ENCODE results near the gene BORCS6.

Gene BORCS6

DNA sequence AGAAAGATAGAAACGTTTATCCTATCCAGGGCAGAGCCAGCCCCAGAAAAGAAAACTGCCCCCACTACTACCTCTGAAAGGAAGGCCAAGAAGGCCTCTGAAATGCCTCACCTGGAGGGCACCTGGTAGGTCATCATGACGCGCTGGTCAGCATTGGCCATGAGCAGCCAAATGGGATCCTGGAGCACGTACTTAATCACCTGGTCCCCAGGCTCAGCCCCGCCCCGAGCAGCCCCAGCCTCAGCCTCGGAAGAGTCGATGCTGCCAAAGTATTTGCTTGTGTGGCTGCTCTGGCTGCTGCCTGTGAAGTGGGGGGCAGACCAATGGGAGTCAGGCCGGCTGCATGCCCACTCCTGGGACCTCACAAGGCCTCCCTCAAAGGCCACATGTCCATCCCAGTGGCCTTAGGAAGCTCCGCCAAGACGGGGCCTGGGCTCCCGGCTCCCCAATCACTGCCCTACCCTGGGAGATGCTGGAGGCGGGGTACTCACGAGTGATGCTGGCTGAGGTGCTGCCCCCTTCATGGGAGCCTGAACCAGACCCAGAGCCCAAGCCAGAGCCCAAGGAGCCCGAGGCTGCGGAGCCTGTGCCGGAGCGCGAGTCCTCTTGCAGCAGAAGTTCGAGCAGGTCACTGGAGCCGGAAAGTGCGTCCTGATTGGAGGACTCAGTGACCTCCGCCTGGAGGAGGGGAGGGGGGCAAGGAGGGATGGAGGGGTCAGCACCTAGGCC, 47.7 kb downstream of the BORCS6 start:
- no peak for DNase-seq (ENCODE audit: low read depth in 2 of 2)

DNA sequence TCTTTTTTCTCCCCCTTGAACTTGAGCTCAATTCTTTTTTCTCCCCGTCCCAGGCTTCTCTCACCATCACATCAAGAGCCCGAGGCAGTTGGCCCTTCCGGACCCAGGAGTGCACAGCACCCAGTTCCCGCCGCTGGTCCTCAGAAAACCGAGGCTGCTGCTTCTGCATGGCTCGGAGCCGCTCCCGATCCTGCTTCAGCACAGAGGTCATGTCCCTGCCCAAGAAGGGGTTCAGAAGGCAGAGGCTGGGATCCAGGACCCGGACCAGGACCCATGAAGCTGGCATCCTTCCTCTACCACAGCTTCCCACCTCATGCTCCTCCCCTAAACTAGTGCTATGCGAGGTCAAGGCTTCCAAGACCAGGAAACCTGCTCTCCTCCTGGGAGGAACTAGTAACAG, 48.2 kb downstream of the BORCS6 start:
- DNase-seq (ENCODE audit: low read depth in 2 of 2): no peak

DNA sequence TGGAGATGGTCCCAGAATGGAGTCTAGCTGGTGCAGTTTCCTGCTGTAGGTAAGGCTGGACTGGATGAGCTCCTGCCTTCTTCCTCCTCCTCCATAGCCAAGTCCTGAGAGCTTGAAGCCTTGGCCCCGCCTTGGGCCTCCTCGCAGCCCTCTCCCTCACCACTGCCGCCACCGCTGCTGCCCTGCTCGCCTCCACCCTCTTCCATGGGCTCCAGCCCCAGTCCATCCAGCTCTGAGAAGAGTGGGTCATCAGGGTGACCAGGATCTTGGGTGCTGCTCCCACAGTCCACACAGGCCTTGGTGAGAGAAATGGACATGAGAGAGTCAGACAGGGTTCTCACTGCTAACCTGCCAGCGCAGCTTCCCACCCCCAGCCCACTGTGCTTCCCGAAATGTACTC, 48.9 kb downstream of the BORCS6 start:
- DNase-seq (ENCODE audit: low read depth in 2 of 2): no peak

DNA sequence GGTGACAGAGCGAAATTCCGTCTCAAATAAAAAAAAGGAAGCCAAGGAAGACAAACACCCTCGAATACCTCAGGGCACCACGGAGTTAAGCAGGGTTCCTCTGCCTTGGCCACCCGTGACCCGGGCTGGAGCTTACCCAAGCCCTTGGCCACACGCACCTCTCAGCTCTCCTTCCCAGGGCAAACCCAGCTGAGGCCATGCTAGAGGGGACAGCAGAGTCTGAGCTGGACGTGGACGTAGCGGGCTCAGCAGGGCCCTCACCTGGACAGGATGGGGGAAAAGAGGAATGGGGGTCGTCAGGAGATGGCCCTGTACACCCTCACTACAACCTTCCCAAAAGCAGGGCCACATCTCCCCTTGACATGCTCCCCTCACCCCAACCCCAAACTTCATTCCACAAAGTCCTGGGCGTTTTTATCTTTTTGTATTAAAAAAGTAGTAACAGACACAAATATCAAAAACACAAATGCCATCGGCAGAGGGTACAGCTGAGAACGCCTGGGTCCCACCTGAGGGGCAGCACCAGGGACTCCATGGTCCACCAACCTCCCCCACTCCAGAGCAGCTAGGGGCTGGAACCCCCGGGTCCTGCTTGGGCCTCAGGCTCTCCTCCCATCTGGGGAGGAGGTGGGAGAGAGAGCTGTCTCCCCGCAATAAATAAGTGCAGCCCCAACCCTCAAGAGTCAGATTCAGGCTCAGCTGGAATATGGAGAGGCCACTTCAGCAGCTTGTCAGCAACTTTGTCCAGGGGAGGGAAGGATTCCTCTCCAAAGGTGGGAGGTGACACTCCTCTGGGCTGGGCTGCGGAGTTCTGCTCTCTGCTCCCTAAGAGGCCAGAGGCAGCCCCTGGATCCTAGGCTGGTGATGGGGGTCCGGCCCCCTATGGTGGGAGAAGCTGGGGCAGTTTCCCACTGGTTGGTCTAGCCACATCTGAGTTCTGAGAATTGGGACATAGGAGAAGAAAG, 49.6 kb downstream of the BORCS6 start:
- DNase-seq (ENCODE audit: low read depth in 2 of 2): no peak

DNA sequence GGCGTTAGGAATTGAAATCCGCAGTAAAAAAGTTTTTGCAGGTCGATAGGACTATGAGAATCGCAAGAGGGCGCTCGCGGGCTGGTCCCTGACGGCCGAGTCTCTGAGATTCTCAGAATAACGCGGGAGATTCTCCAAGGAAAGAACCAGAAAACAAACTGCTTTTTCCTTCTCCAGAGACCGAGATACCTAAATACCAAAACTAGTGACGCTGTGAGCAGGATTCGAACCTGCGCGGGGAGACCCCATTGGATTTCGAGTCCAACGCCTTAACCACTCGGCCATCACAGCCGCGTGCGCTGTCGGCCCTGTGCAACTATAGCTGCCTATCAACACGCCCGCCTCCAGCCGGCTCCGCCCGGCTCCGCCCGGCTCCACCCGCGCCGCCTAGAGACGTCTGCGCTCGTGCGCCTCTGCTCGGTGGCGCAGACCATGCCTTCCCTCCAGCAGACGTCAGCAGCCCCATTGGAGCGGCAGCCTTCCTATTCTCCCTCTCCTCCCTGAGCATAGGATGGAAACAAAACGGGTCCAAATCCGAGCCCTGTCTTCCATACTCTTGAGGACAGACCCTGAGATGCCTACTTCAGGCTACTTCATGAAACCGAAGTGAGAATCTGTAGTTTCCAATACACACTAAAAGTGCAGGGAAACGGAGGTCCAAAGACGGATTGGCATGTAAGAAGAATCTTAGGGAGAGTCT, 51.2 kb downstream of the BORCS6 start:
- DNase-seq (ENCODE audit: low read depth in 2 of 2): peak; percentile 97 to 98

DNA sequence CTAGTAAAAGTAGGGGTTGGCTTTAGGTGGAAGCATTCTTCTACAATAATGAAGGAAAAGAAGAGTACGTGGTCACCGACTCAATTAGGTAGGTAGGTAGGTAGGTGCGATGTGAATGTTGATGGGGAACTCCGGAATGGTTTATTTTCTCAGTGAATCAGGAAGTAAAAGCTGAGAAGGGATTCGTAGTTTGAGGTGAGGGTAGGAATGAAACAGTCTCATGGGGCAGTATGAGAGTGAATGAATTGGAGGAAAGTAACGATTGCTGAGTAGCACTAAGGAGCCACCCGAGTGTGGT, 51.7 kb downstream of the BORCS6 start:
- no peak for DNase-seq (ENCODE audit: low read depth in 2 of 2)
